ENCODE measurements around the gene ZNF407.

ZNF407 gene

GRCh38 chr18:74669136-74669798 is 71.6 kb downstream of the ZNF407 start:
- DNase-seq (ENCODE audit: low read depth in 2 of 3, low spot score in 2 of 3): no peak

GRCh38 chr18:74672371-74672770 is 74.7 kb downstream of the ZNF407 start:
- no peak for DNase-seq (ENCODE audit: low read depth in 2 of 3, low spot score in 2 of 3)

- no peak for DNase-seq (ENCODE audit: low read depth in 2 of 3, low spot score in 2 of 3)
Measured at GRCh38 chr18:74674487-74674886, 76.8 kb downstream of the ZNF407 start.

- no peak for DNase-seq (ENCODE audit: low read depth in 2 of 3, low spot score in 2 of 3)
Measured at GRCh38 chr18:74679006-74679678, 81.5 kb downstream of the ZNF407 start.

GRCh38 chr18:74679679-74680076 is 82.0 kb downstream of the ZNF407 start:
- DNase-seq (ENCODE audit: low read depth in 2 of 3, low spot score in 2 of 3): no peak

- DNase-seq (ENCODE audit: low read depth in 2 of 3, low spot score in 2 of 3): no peak
Measured at GRCh38 chr18:74682141-74682990, 84.7 kb downstream of the ZNF407 start.

- no peak for DNase-seq (ENCODE audit: low read depth in 2 of 3, low spot score in 2 of 3)
Measured at GRCh38 chr18:74682991-74683297, 85.3 kb downstream of the ZNF407 start.

GRCh38 chr18:74683573-74683972 is 85.9 kb downstream of the ZNF407 start:
- DNase-seq (ENCODE audit: low read depth in 2 of 3, low spot score in 2 of 3): no peak

- no peak for DNase-seq (ENCODE audit: low read depth in 2 of 3, low spot score in 2 of 3)
Measured at GRCh38 chr18:74689251-74689650, 91.6 kb downstream of the ZNF407 start.

GRCh38 chr18:74692367-74693013 is 94.8 kb downstream of the ZNF407 start:
- DNase-seq (ENCODE audit: low read depth in 2 of 3, low spot score in 2 of 3): no peak

- DNase-seq (ENCODE audit: low read depth in 2 of 3, low spot score in 2 of 3): no peak
Measured at GRCh38 chr18:74694436-74694835, 96.8 kb downstream of the ZNF407 start.

- DNase-seq (ENCODE audit: low read depth in 2 of 3, low spot score in 2 of 3): no peak
Measured at GRCh38 chr18:74695170-74695569, 97.5 kb downstream of the ZNF407 start.

GRCh38 chr18:74698881-74699280 is 101.2 kb downstream of the ZNF407 start:
- DNase-seq (ENCODE audit: low read depth in 2 of 3, low spot score in 2 of 3): no peak

- DNase-seq (ENCODE audit: low read depth in 2 of 3, low spot score in 2 of 3): no peak
Measured at GRCh38 chr18:74699455-74699854, 101.8 kb downstream of the ZNF407 start.

- no peak for DNase-seq (ENCODE audit: low read depth in 2 of 3, low spot score in 2 of 3)
Measured at GRCh38 chr18:74702950-74703349, 105.3 kb downstream of the ZNF407 start.

GRCh38 chr18:74708169-74708568 is 110.5 kb downstream of the ZNF407 start:
- DNase-seq (ENCODE audit: low read depth in 2 of 3, low spot score in 2 of 3): no peak

- no peak for DNase-seq (ENCODE audit: low read depth in 2 of 3, low spot score in 2 of 3)
Measured at GRCh38 chr18:74709452-74709851, 111.8 kb downstream of the ZNF407 start.

- DNase-seq (ENCODE audit: low read depth in 2 of 3, low spot score in 2 of 3): no peak
Measured at GRCh38 chr18:74714120-74714519, 116.5 kb downstream of the ZNF407 start.

GRCh38 chr18:74714791-74715190 is 117.1 kb downstream of the ZNF407 start:
- no peak for DNase-seq (ENCODE audit: low read depth in 2 of 3, low spot score in 2 of 3)

GRCh38 chr18:74715306-74715705 is 117.6 kb downstream of the ZNF407 start:
- no peak for DNase-seq (ENCODE audit: low read depth in 2 of 3, low spot score in 2 of 3)

- DNase-seq (ENCODE audit: low read depth in 2 of 3, low spot score in 2 of 3): no peak
Measured at GRCh38 chr18:74715865-74716712, 118.4 kb downstream of the ZNF407 start.

Data from activated CD8-positive, alpha-beta memory T cell treated with anti-CD3 and anti-CD28 coated beads for 48 hours (primary cell).